ENCODE data around the gene WNT9B. TPM values are rescaled to one million over a fixed set of nuclear protein-coding genes. Genes with fewer than 3 reads are reported as not detected.

The WNT9B gene
- total and polyA plus RNA-seq, 9 of the 15 experiments (the other 6 are each of a cell fraction or from before 2014, with no cell fraction given), result not detected

- TF ChIP-seq SP1 (CRISPR knock-in tag; IDR thresholded peaks at IDR 0.05) (peak; percentile 90), SREBF1 (IDR thresholded peaks at IDR 0.05; ENCODE audit: borderline replicate concordance, low read depth, low read length) (no peak), POLR2H (tag; IDR thresholded peaks at IDR 0.05; ENCODE audit: low read depth) (peak; percentile 72; the same call in 1 of the 2 replicates), CHD1 (IDR thresholded peaks at IDR 0.05; ENCODE audit: low read length) (no peak), RBM22 (IDR thresholded peaks at IDR 0.05; ENCODE audit: low read depth, low read length, poor library complexity, severe bottlenecking) (peak; percentile 78), ZSCAN29 (IDR thresholded peaks at IDR 0.05) (0 out of 2 replicates have a peak, but pooled peaks have one; percentile 44), SREBF2 (CRISPR knock-in tag; IDR thresholded peaks at IDR 0.05) (no peak; the same call in 1 of the 2 replicates), SPI1 (IDR thresholded peaks at IDR 0.05; ENCODE audit: borderline replicate concordance, low read depth, low read length) (peak; percentile 37; the same call in 1 of the 2 replicates), CTCF (IDR thresholded peaks at IDR 0.05 in 2 of 3, conservative IDR thresholded peaks at IDR 0.05 in 1 of 3; ENCODE audit: insufficient read depth in 2 of 3, low read depth in 1 of 3, low read length in 3 of 3) (peak in 1 of 3 experiments; percentile 2; a peak in 1 of 6 replicates), ZNF282 (CRISPR knock-in tag; IDR thresholded peaks at IDR 0.05) (no peak), MAFK (IDR thresholded peaks at IDR 0.05; ENCODE audit: low read length) (0 out of 2 replicates have a peak, but pooled peaks have one; percentile 5), ZBED1 (IDR thresholded peaks at IDR 0.05) (peak; percentile 79; the same call in 1 of the 2 replicates), ADNP (tag; IDR thresholded peaks at IDR 0.05) (no peak), TBP (optimal IDR thresholded peaks at IDR 0.05; ENCODE audit: low read depth, low read length) (peak; percentile 79), E4F1 (CRISPR knock-in tag; IDR thresholded peaks at IDR 0.05; ENCODE audit: borderline replicate concordance) (no peak), LCOR (CRISPR knock-in tag; IDR thresholded peaks at IDR 0.05) (peak; percentile 71; the same call in 1 of the 2 replicates), NFXL1 (CRISPR knock-in tag; IDR thresholded peaks at IDR 0.05) (no peak), PHB (CRISPR knock-in tag; IDR thresholded peaks at IDR 0.05) (no peak), DIDO1 (tag; IDR thresholded peaks at IDR 0.05; ENCODE audit: low read depth) (peak; percentile 81), BACH1 (tag; IDR thresholded peaks at IDR 0.05) (no peak)
- TF ChIP-seq, protein P1, sequence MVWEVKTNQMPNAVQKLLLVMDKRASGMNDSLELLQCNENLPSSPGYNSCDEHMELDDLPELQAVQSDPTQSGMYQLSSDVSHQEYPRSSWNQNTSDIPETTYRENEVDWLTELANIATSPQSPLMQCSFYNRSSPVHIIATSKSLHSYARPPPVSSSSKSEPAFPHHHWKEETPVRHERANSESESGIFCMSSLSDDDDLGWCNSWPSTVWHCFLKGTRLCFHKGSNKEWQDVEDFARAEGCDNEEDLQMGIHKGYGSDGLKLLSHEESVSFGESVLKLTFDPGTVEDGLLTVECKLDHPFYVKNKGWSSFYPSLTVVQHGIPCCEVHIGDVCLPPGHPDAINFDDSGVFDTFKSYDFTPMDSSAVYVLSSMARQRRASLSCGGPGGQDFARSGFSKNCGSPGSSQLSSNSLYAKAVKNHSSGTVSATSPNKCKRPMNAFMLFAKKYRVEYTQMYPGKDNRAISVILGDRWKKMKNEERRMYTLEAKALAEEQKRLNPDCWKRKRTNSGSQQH (CRISPR knock-in tag; IDR thresholded peaks at IDR 0.05), result peak; percentile 84; the same call in 1 of the 2 replicates
Measured at GRCh38 chr17:46922804-46923635, 71.6 kb downstream of the WNT9B start, which contains the start of gene GOSR2 (continued).

Data from K562 (cell line).